OCI-LY7 (cell line): ENCODE data around the gene TRMT61A.

Experiments
- EZH2phosphoT487 ChIP-seq: fragments of 200-600 bp; sonication (generic); IDR thresholded peaks from 2 replicates; pipeline ENCODE4 v1.6.1; 2018; ENCODE audit warnings: low read depth, borderline replicate concordance, mild to moderate bottlenecking, mixed run types, antibody characterized with exemption, low read length, moderate library complexity, mixed read lengths
- TF ChIP-seq, protein P1 (sequence below): fragments of 200-600 bp; sonication (generic); conservative IDR thresholded peaks from 2 replicates; pipeline ENCODE4 v1.5.1; 2014; ENCODE audit warnings: mild to moderate bottlenecking, antibody characterized with exemption, low read length, moderate library complexity, mixed read lengths

DNA sequence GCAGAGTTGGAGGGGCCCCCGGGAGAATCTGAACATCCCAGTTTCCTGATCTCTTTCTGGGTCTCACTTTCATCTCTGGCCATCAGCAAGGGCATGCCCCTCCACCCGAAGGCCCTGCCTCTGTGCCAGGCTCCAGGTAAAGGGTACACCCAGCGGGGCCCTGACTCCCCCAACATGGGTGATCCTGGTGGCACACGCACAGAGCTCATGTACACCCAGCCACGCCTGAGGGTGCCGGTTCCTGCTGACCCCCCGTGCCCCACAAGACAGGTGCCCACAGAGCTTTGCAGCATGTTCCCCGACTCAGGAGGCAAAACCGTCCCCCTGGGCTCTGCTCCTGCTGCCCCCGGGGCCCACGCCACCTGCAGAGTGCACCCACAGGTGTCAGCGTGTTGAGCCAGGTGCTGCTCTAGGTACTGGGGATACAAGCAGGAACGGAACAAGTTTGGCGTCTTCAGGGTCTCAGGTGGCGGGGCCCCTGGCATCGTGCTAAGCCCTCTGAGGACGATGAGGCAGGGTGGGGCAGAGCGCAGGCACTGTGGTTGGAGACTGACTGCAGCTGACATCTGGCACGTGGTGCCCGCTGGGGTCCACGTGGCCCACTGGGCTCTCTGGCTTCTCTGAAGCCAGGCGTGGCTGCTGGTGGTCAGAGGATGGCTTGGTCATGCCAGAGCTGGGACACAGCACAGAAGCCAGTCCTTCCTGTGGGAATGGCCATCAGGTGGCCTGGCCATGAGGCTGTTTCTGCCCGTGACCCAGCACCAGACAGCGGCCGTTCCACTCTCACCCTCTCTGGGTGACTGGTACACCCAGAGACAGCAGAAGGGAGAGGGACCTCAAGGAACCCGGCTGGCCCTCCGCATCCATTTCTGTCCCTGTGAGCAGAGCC, 19.7 kb downstream of the TRMT61A start:
- TF ChIP-seq, protein P1, sequence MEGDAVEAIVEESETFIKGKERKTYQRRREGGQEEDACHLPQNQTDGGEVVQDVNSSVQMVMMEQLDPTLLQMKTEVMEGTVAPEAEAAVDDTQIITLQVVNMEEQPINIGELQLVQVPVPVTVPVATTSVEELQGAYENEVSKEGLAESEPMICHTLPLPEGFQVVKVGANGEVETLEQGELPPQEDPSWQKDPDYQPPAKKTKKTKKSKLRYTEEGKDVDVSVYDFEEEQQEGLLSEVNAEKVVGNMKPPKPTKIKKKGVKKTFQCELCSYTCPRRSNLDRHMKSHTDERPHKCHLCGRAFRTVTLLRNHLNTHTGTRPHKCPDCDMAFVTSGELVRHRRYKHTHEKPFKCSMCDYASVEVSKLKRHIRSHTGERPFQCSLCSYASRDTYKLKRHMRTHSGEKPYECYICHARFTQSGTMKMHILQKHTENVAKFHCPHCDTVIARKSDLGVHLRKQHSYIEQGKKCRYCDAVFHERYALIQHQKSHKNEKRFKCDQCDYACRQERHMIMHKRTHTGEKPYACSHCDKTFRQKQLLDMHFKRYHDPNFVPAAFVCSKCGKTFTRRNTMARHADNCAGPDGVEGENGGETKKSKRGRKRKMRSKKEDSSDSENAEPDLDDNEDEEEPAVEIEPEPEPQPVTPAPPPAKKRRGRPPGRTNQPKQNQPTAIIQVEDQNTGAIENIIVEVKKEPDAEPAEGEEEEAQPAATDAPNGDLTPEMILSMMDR: no peak
- TF ChIP-seq EZH2phosphoT487: no peak
